SJSA1 (cell line): ENCODE measurements around the gene PRRX2. TPM values are rescaled to one million over a fixed set of nuclear protein-coding genes. Genes with fewer than 3 reads are reported as not detected.
"Not testable (repeated sequence)": the region's sequence is repeated elsewhere in the genome, so short reads cannot be mapped to it uniquely, and the experiment has no call there.

Experiments used
- DNase-seq, 2 experiments: peaks; one replicate each; pipeline ENCODE4 v3.0.0-alpha.2; 2015 to 2020; ENCODE audit warnings: low spot score in 2 of 2, low read depth in 1 of 2
- H3K27ac ChIP-seq: fragments of 250-450 bp; sonication (Bioruptor Pico); 2 replicates; pipeline ENCODE4 v1.5.1; 2020; ENCODE audit warnings: mild to moderate bottlenecking, moderate library complexity
- H3K27me3 ChIP-seq: fragments of 250-450 bp; sonication (Bioruptor Pico); replicated peaks from 2 replicates; pipeline ENCODE4 v1.5.1; 2020; ENCODE audit warnings: mild to moderate bottlenecking, moderate library complexity
- H3K36me3 ChIP-seq: fragments of 250-450 bp; sonication (Bioruptor Pico); 2 replicates; pipeline ENCODE4 v1.5.1; 2020; ENCODE audit warnings: mild to moderate bottlenecking
- H3K4me1 ChIP-seq: fragments of 250-450 bp; sonication (Bioruptor Pico); replicated peaks from 2 replicates; pipeline ENCODE4 v1.6.1; 2021; ENCODE audit warnings: mild to moderate bottlenecking
- H3K4me3 ChIP-seq: fragments of 250-450 bp; sonication (Bioruptor Pico); 2 replicates; pipeline ENCODE4 v1.5.1; 2020; ENCODE audit warnings: mild to moderate bottlenecking
- H3K9me3 ChIP-seq: fragments of 250-450 bp; sonication (Bioruptor Pico); replicated peaks from 2 replicates; pipeline ENCODE4 v1.5.1; 2020; ENCODE audit warnings: mild to moderate bottlenecking
- total RNA-seq: library from RNA; depleted of rRNA; stranded (reverse); fragments of >200 nt; shearing (Covaris generic); gene quantifications from 2 replicates; pipeline ENCODE4 v1.2.3, GENCODE V29; 2014

The PRRX2 gene
- total RNA-seq, 1 experiment from 2014 or later = 9.8 TPM

DNA sequence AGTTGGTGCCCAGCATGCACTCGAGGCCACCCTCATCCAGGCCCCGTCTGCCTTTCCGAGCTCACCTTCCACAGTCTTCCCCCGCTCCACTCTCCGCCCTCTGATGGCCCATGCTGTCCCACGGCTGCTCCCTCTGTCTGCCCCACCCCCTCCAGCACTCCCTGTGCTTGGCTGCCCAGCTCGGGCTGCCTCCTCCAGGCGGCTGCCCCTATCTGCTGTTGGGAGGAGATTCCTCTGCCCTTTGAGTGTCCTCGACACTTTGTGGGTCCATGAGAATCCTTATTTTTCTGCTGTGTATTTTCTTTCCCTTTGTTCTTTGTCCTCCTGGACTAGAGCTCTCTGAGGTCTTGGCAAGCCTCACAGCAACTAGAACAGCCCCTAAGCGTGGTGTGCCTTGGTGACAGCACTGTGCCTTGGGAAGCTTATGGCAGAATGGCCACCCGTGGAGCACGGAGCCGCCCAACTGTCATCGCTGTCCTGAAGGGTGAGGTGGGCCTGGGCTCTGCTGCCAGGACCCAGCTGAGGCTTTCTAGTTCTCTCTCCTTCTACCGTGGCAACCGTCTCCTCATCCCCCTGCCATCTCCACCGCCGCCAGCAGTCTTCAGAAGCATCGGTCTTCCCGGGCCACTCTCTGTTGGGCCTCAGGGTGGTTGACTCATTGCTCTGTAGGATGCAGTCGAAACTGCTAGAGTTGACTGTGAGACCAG, 34.3 kb upstream of the PRRX2 start:
- Histone ChIP-seq H3K36me3 (peaks cover 71% of the 10 kb centered on the region), H3K4me3 (no peak overlapping the region), H3K4me1 (peaks cover 34% of the 10 kb centered on the region), H3K27me3 (no peaks in the 10 kb centered on the region), H3K27ac (no peak overlapping the region), H3K9me3 (no peaks in the 10 kb centered on the region)
- DNase-seq = no peak

DNA sequence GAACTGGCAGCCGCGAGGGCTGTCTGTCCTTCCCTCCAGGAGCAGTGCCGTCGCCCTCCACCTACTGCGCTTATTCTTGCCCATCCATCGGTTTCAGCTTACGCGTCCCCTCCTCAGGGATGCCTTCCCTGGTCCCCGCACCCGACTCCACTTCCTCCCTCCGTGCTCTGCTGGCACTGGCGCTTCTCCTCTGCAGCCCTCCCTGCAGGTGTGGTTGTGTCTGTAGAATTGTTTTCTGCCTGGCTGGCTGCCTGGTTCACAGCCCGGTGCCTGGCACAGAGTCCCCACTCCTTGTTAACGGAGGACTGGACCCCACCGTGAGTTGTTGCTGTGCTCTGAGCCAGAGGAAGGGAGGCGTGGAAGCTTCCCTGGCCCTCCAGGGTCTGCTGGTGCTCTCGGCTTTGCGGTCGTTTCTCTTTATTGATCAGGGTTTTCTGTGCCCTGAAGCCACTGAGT, 33.7 kb upstream of the PRRX2 start:
- Histone ChIP-seq H3K9me3 (no peaks in the 10 kb centered on the region), H3K4me3 (no peak overlapping the region), H3K36me3 (peaks cover 77% of the 10 kb centered on the region), H3K4me1 (peaks cover 34% of the 10 kb centered on the region), H3K27ac (no peak overlapping the region), H3K27me3 (no peaks in the 10 kb centered on the region)
- no peak for DNase-seq

DNA sequence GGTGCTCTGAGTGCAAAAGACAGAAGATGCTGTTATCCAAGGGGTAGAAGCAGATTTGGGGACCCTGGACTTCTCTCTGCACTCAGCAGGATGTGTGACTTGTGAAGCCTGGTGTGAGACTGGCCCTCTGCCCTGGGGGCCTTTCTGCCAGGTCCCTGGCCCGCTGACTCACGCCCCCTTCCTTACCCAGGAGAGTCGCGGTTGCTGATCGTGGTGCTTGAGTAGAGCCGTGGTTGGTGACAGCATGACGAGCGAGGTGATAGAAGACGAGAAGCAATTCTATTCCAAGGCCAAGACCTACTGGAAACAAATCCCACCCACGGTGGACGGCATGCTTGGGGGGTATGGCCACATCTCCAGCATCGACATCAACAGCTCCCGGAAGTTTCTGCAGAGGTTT, 33.0 kb upstream of the PRRX2 start:
- Histone ChIP-seq H3K36me3 (peaks cover 84% of the 10 kb centered on the region), H3K27me3 (no peaks in the 10 kb centered on the region), H3K4me1 (peaks cover 28% of the 10 kb centered on the region), H3K9me3 (no peaks in the 10 kb centered on the region), H3K4me3 (no peak overlapping the region), H3K27ac (no peak overlapping the region)
- DNase-seq = no peak

DNA sequence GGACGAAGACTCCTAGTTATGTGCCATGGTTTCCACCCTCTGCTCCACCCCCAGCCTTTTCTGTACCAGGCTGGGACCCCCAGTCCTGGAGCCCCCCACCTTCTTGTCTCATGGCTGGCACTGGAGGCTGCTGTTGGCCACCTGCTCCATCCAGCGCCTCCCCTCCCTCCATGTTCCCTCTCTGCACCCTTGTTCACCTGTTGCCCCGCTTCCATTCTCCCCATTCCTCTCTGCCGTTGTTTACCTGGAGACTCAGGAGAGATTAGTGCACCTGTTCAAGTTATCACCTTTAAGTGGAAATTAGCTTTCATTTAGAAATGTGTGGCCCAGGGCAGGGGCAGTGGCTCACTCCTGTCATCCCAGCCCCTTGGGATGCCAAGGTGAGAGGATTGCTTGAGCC, 32.2 kb upstream of the PRRX2 start:
- Histone ChIP-seq H3K4me3 (no peak overlapping the region), H3K27ac (no peak overlapping the region), H3K4me1 (peaks cover 21% of the 10 kb centered on the region), H3K27me3 (no peaks in the 10 kb centered on the region), H3K9me3 (no peaks in the 10 kb centered on the region), H3K36me3 (peaks cover 84% of the 10 kb centered on the region)
- no peak for DNase-seq

DNA sequence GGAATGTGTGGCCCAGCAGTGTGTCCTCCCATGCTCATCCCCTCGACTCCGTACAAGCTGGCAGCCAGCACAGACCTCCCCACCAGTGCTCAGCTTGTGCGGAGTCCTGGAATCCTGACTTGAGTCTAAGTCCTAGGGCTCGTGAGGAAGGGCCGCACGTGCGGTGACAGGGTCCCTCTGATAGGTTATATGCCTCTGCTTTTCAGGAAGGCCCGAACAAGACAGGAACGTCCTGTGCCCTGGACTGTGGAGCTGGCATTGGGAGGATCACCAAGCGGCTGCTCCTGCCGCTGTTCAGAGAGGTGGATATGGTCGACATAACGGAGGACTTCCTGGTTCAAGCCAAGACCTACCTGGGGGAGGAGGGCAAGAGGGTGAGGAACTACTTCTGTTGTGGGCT, 31.6 kb upstream of the PRRX2 start:
- H3K9me3 ChIP-seq = no peaks in the 10 kb centered on the region
- no peak overlapping the region for H3K27ac ChIP-seq
- DNase-seq = no peak
- H3K27me3 ChIP-seq = no peaks in the 10 kb centered on the region
- no peak overlapping the region for H3K4me3 ChIP-seq
- H3K36me3 ChIP-seq = peaks cover 84% of the 10 kb centered on the region
- peaks cover 21% of the 10 kb centered on the region for H3K4me1 ChIP-seq

DNA sequence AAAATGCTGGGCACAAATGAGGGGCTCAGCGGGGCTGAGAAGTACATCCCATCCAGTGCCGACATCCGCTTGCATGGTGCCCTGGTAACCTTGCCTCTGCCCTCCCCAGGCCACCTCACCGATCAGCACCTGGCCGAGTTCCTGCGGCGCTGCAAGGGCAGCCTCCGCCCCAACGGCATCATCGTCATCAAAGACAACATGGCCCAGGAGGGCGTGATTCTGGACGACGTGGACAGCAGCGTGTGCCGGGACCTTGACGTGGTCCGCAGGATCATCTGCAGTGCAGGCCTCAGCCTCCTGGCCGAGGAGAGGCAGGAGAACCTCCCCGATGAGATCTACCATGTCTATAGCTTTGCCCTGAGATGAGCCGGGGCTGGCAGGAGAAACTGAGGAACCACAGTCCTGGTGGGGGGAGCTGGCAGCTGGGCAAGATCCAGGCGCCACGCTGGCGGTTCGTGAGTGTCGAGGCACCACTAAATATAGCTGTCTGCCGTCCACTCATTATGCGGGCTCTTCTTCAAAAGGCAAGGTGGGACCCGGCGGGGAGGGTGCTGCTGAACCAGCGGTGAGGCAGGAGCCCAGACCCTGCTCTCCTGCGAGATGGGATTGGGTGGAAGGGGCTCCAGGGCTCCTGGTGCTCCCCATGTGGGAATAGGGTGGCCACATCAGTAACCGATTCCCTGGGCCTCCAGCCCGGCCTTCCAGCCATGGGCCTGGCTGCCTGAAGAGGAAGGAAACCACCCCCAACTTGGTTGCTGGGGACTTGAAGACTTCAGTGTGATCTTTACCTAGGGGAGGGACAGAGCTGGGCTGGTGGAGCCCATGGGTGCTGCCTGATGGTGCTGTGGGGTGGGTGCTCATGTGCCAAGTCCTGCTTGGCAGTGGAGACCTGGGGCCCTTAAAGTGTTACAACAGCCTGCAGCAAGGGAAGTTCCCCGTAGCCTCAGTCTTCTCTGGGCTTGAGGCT, 30.1 kb upstream of the PRRX2 start:
- peaks cover 95% of the 10 kb centered on the region for H3K36me3 ChIP-seq
- H3K9me3 ChIP-seq = no peaks in the 10 kb centered on the region
- H3K4me1 ChIP-seq = peaks cover 27% of the 10 kb centered on the region
- no peak overlapping the region for H3K27ac ChIP-seq
- H3K4me3 ChIP-seq = no peak overlapping the region
- H3K27me3 ChIP-seq = no peaks in the 10 kb centered on the region
- no peak for DNase-seq

DNA sequence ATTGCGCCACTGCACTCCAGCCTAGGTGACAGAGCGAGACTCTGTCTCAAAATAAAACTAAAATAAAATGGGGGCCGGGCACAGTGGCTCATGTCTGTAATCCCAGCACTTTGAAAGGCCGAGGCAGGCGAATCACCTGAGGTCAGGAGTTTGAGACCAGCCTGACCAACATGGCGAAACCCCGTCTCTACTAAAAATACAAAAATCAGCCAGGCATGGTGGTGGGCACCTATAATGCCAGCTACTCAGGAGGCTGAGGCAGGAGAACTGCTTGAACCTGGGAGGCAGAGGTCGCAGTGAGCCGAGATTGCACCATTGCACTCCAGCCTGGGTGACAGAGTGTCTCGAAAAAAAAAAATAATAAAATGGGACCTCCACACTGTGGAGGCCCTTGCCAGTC, 29.1 kb upstream of the PRRX2 start:
- not testable (repeated sequence) for H3K9me3 ChIP-seq, H3K27ac ChIP-seq, H3K4me3 ChIP-seq, H3K27me3 ChIP-seq, DNase-seq
- peaks cover 28% of the 10 kb centered on the region for H3K4me1 ChIP-seq
- H3K36me3 ChIP-seq = peaks cover 91% of the 10 kb centered on the region

DNA sequence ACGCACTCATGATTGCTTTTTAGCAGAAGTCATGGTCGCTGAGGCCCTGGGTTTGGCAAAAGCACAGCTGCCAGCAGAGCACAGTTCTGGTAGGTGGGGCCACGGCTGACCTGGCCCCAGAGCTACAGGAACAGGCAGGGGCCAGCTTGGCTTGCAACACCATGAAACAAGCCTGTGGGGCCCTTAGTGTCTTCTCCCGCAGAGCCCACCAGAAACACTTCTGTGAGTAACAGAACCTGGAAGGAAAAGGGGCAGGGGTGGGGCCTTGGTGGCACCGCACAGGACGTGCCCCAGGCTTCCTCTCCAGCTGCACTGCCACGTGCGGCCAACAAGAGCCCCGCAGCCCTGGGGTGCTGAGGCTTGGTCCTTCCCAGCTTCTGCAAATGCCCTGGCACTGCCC, 28.3 kb upstream of the PRRX2 start:
- H3K4me1 ChIP-seq = peaks cover 24% of the 10 kb centered on the region

DNA sequence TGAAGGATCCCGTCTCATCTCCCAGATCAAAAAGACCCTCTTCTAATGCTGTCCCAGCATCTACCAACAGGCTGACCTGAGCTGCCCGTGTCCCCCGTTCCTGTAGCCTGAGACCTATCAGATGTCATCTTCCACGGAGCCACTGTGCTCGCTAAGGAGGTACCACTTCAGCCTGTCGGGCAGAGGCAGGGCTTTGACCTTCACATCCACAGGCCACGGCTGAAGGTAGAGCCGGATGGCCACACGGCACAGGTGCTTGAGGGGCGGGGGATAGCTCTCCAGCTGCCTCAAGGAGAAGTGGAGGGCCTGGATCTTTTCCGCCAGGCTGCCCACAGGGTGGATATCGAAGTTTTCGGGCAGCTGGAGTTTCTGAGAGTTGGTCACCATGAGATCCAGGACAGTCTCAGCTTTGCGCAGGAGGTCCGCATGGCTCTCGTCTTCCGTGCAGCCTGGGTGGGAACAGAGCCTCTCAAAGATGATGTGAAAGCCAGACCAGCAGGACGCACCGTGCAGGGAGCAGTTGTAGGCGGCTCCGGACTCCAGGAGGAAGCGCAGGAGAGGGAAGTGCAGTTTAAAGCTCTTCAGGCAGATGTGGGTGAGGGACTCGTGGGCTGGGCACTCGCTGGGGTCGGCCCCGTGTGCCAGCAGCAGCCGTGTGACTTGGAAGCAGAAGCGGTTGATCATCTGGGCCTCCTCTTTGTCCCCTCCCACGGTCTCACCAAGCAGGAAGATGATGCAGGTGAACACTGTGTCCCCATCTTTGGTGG, 27.6 kb upstream of the PRRX2 start:
- Histone ChIP-seq H3K9me3 (no peaks in the 10 kb centered on the region), H3K4me1 (peaks cover 25% of the 10 kb centered on the region), H3K36me3 (peaks cover 81% of the 10 kb centered on the region), H3K4me3 (no peak overlapping the region), H3K27ac (no peak overlapping the region), H3K27me3 (no peaks in the 10 kb centered on the region)
- DNase-seq = no peak

More for the DNA sequence above, 28.3 kb upstream of the PRRX2 start:
- H3K9me3 ChIP-seq = no peaks in the 10 kb centered on the region
- DNase-seq = no peak
- no peaks in the 10 kb centered on the region for H3K27me3 ChIP-seq
- H3K36me3 ChIP-seq = peaks cover 89% of the 10 kb centered on the region
- H3K4me3 ChIP-seq = no peak overlapping the region
- H3K27ac ChIP-seq = no peak overlapping the region

DNA sequence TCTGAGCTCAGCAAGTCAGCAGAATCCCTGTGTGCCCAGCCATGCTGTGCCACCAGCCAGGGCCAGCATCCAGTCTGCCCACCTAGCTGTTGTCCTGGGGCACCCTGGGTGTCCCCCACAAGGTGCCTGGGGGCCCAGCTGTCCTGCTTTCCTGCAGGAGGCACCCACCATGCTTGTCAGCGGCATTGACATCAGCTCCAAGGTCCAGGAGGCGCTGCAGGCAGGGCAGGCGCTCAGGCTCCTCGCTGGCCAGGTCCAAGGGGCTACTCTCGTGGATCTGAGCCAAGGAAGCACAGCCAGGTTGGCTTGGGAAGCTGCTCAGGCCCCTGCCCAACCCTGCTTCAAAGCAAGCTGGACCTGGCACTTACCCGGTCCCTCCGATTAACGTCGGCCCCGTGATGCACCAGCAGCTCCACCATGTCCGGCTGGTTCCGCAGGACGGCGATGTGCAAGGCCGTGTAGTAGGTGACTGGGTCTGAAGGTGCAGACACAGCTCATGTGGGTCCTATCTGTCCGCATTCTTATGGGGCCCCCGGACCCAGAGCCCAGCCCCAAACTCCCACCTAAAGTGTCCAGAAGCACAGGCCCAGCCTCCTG, 26.3 kb upstream of the PRRX2 start:
- DNase-seq = no peak
- no peaks in the 10 kb centered on the region for H3K9me3 ChIP-seq
- no peak overlapping the region for H3K27ac ChIP-seq
- peaks cover 68% of the 10 kb centered on the region for H3K36me3 ChIP-seq
- no peak overlapping the region for H3K4me3 ChIP-seq
- peaks cover 25% of the 10 kb centered on the region for H3K4me1 ChIP-seq
- H3K27me3 ChIP-seq = no peaks in the 10 kb centered on the region

DNA sequence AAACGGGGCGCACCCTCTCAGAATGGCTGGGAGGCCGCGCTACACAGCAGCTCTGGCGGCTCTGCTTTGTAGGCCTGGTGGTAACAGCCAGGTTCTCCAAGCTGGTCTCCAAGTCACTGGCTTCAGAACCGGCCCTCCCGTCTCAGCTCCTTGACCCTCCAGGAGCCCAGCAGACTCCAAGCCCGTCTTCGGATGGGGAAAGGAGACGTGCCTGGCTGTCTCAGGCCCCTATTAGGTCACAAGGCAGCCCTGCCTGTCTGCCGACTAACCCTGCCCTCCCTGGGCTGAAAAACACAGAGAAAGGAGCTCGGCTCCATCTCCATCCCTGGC, 25.7 kb upstream of the PRRX2 start:
- no peaks in the 10 kb centered on the region for H3K27me3 ChIP-seq
- no peak for DNase-seq
- H3K36me3 ChIP-seq = peaks cover 65% of the 10 kb centered on the region
- no peaks in the 10 kb centered on the region for H3K9me3 ChIP-seq
- peaks cover 25% of the 10 kb centered on the region for H3K4me1 ChIP-seq
- H3K27ac ChIP-seq = no peak overlapping the region
- H3K4me3 ChIP-seq = no peak overlapping the region

DNA sequence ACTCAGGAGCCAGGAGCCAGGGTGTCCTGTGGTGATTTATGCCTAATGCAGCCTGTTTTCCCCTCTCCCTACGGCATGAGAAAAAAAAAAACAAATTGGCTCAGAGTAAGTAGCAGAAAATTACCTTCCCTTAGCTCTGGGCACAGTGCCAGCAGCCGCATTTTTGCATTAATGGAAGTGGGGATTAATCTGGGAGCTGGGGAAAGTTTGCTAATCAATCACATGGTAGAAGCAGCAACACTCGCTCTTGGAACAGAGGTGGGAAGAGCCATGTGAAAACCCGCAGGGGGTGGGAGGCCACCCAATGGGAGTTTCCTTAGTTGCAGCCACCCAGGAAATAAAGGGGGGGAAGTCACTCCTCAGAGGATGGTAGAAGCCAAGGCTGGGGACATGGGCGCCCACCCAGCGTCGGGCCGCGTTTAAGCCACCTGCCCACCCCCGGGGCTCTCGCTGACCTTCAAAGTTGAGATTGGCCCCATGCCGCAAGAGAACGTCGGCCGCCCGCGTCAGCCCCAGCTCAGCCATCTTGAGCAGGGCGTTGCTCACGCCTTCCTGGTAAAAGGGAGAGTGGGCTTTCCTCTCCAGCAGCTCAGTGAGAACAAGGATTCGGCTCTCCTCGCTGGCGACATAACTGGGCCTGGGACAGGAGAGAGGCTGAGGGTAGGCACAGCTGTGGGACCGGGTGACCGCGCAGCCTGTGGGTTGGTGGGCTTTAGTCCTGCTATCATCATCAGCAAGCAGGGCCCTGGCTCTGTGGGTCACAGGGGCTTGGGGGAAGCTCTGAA, 25.2 kb upstream of the PRRX2 start:
- peaks cover 25% of the 10 kb centered on the region for H3K4me1 ChIP-seq
- no peaks in the 10 kb centered on the region for H3K27me3 ChIP-seq
- peaks cover 59% of the 10 kb centered on the region for H3K36me3 ChIP-seq
- DNase-seq = no peak
- H3K4me3 ChIP-seq = peak overlapping the region; percentile 85
- no peaks in the 10 kb centered on the region for H3K9me3 ChIP-seq
- no peak overlapping the region for H3K27ac ChIP-seq
